ENCODE measurements around the gene FOXO3. TPM values are rescaled to one million over a fixed set of nuclear protein-coding genes. Genes with fewer than 3 reads are reported as not detected.

Gene FOXO3
- total and polyA plus RNA-seq, 2 donors (not counting 3 experiments of a cell fraction or from before 2014, with no cell fraction given) = 14.4 to 16.9 TPM

GRCh38 chr6:108549741-108550140, 11.0 kb upstream of the FOXO3 start:
- Histone ChIP-seq H3K36me3 (ENCODE audit: control insufficient read depth in 2 of 2, extremely low read depth in 1 of 2, insufficient read depth in 2 of 2, low read length in 2 of 2) (no peaks in the 10 kb centered on the region), H4K20me1 (replicated peaks; ENCODE audit: control insufficient read depth, extremely low read depth, insufficient read depth, low read length) (no peaks in the 10 kb centered on the region), H2AFZ (ENCODE audit: low read depth, low read length) (no peak overlapping the region), H3K9ac (replicated peaks; ENCODE audit: extremely low read depth, insufficient read depth, low read length) (no peak overlapping the region), H3K4me2 (ENCODE audit: insufficient read depth, low read length) (no peak overlapping the region), H3K9me1 (replicated peaks; ENCODE audit: control insufficient read depth, extremely low read depth, insufficient read depth, low read length) (no peaks in the 10 kb centered on the region), H3K4me3 (replicated peaks in 1 of 3; ENCODE audit: insufficient read depth in 1 of 3, low read depth in 1 of 3, low read length in 3 of 3) (no peak overlapping the region), H3K9me3 (replicated peaks; ENCODE audit: control insufficient read depth, insufficient read depth, low read length) (no peaks in the 10 kb centered on the region), H3K4me1 (ENCODE audit: control insufficient read depth, extremely low read depth, insufficient read depth, low read length) (no peaks in the 10 kb centered on the region), H3K79me2 (ENCODE audit: control insufficient read depth, insufficient read depth, low read length) (no peaks in the 10 kb centered on the region), H3K27me3 (ENCODE audit: control insufficient read depth in 2 of 2, insufficient read depth in 2 of 2, low read length in 2 of 2) (peaks cover 3 to 4% of the 10 kb centered on the region in 2 experiments), H3K27ac (ENCODE audit: insufficient read depth, low read depth, low read length) (no peak overlapping the region)
- CTCF ChIA-PET = interaction anchor here (1.6 to 3.0 kb wide), 2 partner anchors 8 to 343 kb away, joined by 4 to 10 read pairs; no protein-coding TSS in a partner anchor
- intact Hi-C loops (cut with micrococcal nuclease) = no loop called here
- dilution Hi-C loops (cut with MboI; ENCODE audit: extremely low pct_ligation_motif_present, low sequenced_read_pairs) = no loop called here
- POLR2A ChIA-PET = no interaction called here
- no peak for TF ChIP-seq FOS (IDR thresholded peaks at IDR 0.05; ENCODE audit: borderline replicate concordance, insufficient read depth, low read length)
- no peak for TF ChIP-seq MAX (IDR thresholded peaks at IDR 0.05; ENCODE audit: insufficient read depth, insufficient read length)
- TF ChIP-seq POLR2AphosphoS5 (IDR thresholded peaks at IDR 0.05; ENCODE audit: insufficient read depth, low read depth, low read length) = no peak
- TF ChIP-seq MYC (IDR thresholded peaks at IDR 0.05; ENCODE audit: low read depth, low read length) = no peak
- no peak for TF ChIP-seq POLR2A (IDR thresholded peaks at IDR 0.05; ENCODE audit: low read depth, low read length)
- TF ChIP-seq CTCF (IDR thresholded peaks at IDR 0.05; ENCODE audit: extremely low read depth in 1 of 2, insufficient read depth in 1 of 2, low read depth in 1 of 2, low read length in 2 of 2) = no peak
- TF ChIP-seq GATA2 (IDR thresholded peaks at IDR 0.05; ENCODE audit: insufficient read depth, insufficient read length, low read depth, low read length) = no peak
- no peak for TF ChIP-seq JUN (IDR thresholded peaks at IDR 0.05; ENCODE audit: borderline replicate concordance, insufficient read depth, insufficient read length, low read depth)
- TF ChIP-seq EZH2 (IDR thresholded peaks at IDR 0.05; ENCODE audit: borderline replicate concordance, low read depth, low read length, severe bottlenecking) = no peak
- DNase-seq (ENCODE audit: low read depth, low spot score) (no peak), FAIRE-seq (no peak)
- no TSS peak for BruUV-seq (replicated peaks)
